Body of pancreas (tissue), 4 donors: ENCODE results near the gene CTNNB1. TPM values are rescaled to one million over a fixed set of nuclear protein-coding genes. Genes with fewer than 3 reads are reported as not detected.

ENCODE experiments used
- ATAC-seq: fragments of 150-250 bp; one replicate; pipeline ENCODE4 v1.9.1; 2016
- DNase-seq, 4 donors: peaks; one replicate each; pipeline ENCODE4 v3.0.0-alpha.2; 2019
- H3K27ac ChIP-seq, 4 donors: fragments of 200-600 bp; sonication (generic); 1 replicate in 3 of 4; 2 replicates in 1 of 4; pipeline versions ENCODE4 v1.5.1 to v1.6.1; 2016 to 2019; ENCODE audit warnings: mild to moderate bottlenecking in 1 of 4, mixed read lengths in 1 of 4, moderate library complexity in 1 of 4
- H3K27me3 ChIP-seq, 2 donors: fragments of 200-600 bp; sonication (generic); one replicate each; pipeline ENCODE4 v1.6.0; 2016; ENCODE audit warnings: mild to moderate bottlenecking in 1 of 2
- H3K36me3 ChIP-seq, 2 donors: fragments of 200-600 bp; sonication (generic); replicated peaks in 1 of 2; 2 replicates each; pipeline ENCODE4 v1.5.1; 2016; ENCODE audit warnings: low read depth in 2 of 2; ENCODE audit not compliant: insufficient read depth in 1 of 2
- H3K4me1 ChIP-seq: fragments of 200-600 bp; sonication (generic); one replicate; pipeline ENCODE4 v1.6.0; 2016
- H3K4me3 ChIP-seq, 2 donors: fragments of 200-600 bp; sonication (generic); 1 replicate in 1 of 2; 2 replicates in 1 of 2; pipeline ENCODE4 v1.5.1; 2016 to 2019
- H3K9me3 ChIP-seq, 3 donors: fragments of 200-600 bp; sonication (generic); 1 replicate in 2 of 3; 2 replicates in 1 of 3; pipeline ENCODE4 v1.5.1; 2016
- POLR2A ChIP-seq, 3 donors: fragments of 450-650 bp; IDR thresholded peaks; one replicate each; pipeline ENCODE4 v1.6.1; 2016; ENCODE audit warnings: antibody characterized with exemption in 3 of 3, mild to moderate bottlenecking in 2 of 3
- WGBS, 2 donors: methylation state at CpG; one replicate each; pipeline ENCODE4 v1.1.5; 2017; 5-methylcytosine and 5-hydroxymethylcytosine counted together
- intact Hi-C: fragments of 100-400 bp; cut with DNase I; formaldehyde crosslinking; loops from one replicate; pipeline ENCODE4 v1.15.1; 2023
- total RNA-seq, 2 donors: library from RNA; depleted of rRNA; stranded (reverse); fragments of >200 nt; gene quantifications; one replicate each; pipeline ENCODE4 v1.1.0, GENCODE V29; 2016
- TF ChIP-seq, protein P1 (sequence below), 7 experiments: fragments of 450-650 bp in 4 of 7; fragments of 200-600 bp in 3 of 7; sonication (generic) in 3 of 7; IDR thresholded peaks; one replicate each; pipeline ENCODE4 v1.5.1; 2016 to 2019; ENCODE audit warnings: antibody characterized with exemption in 7 of 7

CTNNB1 gene
- total RNA-seq, 2 donors from 2014 or later: 144 to 266 TPM

GRCh38 chr3:41234823-41235721 lies 35.8 kb downstream of the CTNNB1 start:
- ATAC-seq: no peak
- no peak overlapping the region for H3K27ac ChIP-seq
- intact Hi-C loops: no loop called here
- H3K27me3 ChIP-seq: no peaks in the 10 kb centered on the region
- DNase-seq: no peak
- H3K4me1 ChIP-seq: no peaks in the 10 kb centered on the region
- TF ChIP-seq, protein P1, sequence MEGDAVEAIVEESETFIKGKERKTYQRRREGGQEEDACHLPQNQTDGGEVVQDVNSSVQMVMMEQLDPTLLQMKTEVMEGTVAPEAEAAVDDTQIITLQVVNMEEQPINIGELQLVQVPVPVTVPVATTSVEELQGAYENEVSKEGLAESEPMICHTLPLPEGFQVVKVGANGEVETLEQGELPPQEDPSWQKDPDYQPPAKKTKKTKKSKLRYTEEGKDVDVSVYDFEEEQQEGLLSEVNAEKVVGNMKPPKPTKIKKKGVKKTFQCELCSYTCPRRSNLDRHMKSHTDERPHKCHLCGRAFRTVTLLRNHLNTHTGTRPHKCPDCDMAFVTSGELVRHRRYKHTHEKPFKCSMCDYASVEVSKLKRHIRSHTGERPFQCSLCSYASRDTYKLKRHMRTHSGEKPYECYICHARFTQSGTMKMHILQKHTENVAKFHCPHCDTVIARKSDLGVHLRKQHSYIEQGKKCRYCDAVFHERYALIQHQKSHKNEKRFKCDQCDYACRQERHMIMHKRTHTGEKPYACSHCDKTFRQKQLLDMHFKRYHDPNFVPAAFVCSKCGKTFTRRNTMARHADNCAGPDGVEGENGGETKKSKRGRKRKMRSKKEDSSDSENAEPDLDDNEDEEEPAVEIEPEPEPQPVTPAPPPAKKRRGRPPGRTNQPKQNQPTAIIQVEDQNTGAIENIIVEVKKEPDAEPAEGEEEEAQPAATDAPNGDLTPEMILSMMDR (IDR thresholded peaks at IDR 0.05): no peak
- no peak for TF ChIP-seq POLR2A (IDR thresholded peaks at IDR 0.05)
- 59 to 66% methylated on average over 6 of the region's 6 CpGs for WGBS, 2 donors
- peaks cover 9 to 55% of the 10 kb centered on the region in 2 donors for H3K36me3 ChIP-seq
- H3K9me3 ChIP-seq: no peaks in the 10 kb centered on the region
- no peak overlapping the region for H3K4me3 ChIP-seq

DNA sequence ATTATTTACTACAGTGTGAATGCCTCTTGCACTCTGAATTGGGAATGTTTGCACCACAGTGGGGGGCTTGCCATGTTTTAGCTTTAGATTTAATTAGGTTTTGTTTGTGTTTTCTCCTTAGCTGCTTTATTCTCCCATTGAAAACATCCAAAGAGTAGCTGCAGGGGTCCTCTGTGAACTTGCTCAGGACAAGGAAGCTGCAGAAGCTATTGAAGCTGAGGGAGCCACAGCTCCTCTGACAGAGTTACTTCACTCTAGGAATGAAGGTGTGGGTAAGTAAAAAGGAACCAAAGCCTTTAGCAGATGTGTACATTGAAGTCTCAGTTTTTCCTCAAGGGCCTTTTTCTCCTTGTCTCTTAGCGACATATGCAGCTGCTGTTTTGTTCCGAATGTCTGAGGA lies 36.9 kb downstream of the CTNNB1 start:
- no peak for ATAC-seq
- Histone ChIP-seq H3K9me3 (no peaks in the 10 kb centered on the region), H3K27me3 (no peaks in the 10 kb centered on the region), H3K36me3 (peaks cover 9 to 56% of the 10 kb centered on the region in 2 donors), H3K4me3 (no peak overlapping the region), H3K4me1 (no peaks in the 10 kb centered on the region), H3K27ac (no peak overlapping the region)
- intact Hi-C loops: no loop called here
- WGBS, 2 donors: 87 to 91% methylated on average over 2 of the region's 2 CpGs
- no peak for TF ChIP-seq POLR2A (IDR thresholded peaks at IDR 0.05)
- TF ChIP-seq, protein P1 (IDR thresholded peaks at IDR 0.05): no peak
- DNase-seq: no peak

DNA sequence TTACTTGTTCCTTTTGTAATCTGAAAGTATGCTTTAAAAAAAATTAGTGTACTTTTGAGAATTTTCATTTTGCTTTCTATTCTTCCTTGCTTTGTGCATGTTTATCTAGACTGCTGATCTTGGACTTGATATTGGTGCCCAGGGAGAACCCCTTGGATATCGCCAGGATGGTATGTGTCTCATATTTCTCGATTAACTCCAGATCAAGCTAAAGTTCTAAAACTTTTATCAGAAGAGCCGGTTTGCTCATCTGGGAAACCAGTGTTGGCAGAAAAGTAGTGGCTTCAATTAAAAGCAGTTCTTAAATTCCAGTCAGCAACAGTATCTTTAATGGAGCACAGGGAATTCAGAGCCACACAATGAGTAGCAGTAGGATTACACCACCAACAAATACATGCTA lies 38.6 kb downstream of the CTNNB1 start:
- intact Hi-C loops: no loop called here
- WGBS, 2 donors: 87 to 88% methylated on average over 3 of the region's 3 CpGs
- Histone ChIP-seq H3K4me3 (no peak overlapping the region), H3K4me1 (no peaks in the 10 kb centered on the region), H3K27ac (no peak overlapping the region), H3K36me3 (peaks cover 9 to 51% of the 10 kb centered on the region in 2 donors), H3K9me3 (no peaks in the 10 kb centered on the region), H3K27me3 (no peaks in the 10 kb centered on the region)
- no peak for TF ChIP-seq POLR2A (IDR thresholded peaks at IDR 0.05)
- TF ChIP-seq, protein P1 (IDR thresholded peaks at IDR 0.05): no peak
- no peak for DNase-seq
- no peak for ATAC-seq

DNA sequence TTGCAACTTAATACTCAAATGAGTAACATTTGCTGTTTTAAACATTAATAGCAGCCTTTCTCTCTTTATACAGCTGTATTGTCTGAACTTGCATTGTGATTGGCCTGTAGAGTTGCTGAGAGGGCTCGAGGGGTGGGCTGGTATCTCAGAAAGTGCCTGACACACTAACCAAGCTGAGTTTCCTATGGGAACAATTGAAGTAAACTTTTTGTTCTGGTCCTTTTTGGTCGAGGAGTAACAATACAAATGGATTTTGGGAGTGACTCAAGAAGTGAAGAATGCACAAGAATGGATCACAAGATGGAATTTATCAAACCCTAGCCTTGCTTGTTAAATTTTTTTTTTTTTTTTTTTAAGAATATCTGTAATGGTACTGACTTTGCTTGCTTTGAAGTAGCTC lies 40.3 kb downstream of the CTNNB1 start:
- no peaks in the 10 kb centered on the region for H3K27me3 ChIP-seq
- H3K4me1 ChIP-seq: no peaks in the 10 kb centered on the region
- H3K27ac ChIP-seq: no peak overlapping the region
- DNase-seq: no peak
- ATAC-seq: no peak
- H3K36me3 ChIP-seq: peaks cover 5 to 41% of the 10 kb centered on the region in 2 donors
- H3K9me3 ChIP-seq: no peaks in the 10 kb centered on the region
- intact Hi-C loops: no loop called here
- no peak for TF ChIP-seq POLR2A (IDR thresholded peaks at IDR 0.05)
- TF ChIP-seq, protein P1 (IDR thresholded peaks at IDR 0.05): no peak
- 48 to 53% methylated on average over 2 of the region's 2 CpGs for WGBS, 2 donors
- H3K4me3 ChIP-seq: no peak overlapping the region

- WGBS, 2 donors: 81 to 88% methylated on average over 4 of the region's 4 CpGs
- DNase-seq (no peak), ATAC-seq (no peak)
- Histone ChIP-seq H3K36me3 (peaks cover 5 to 31% of the 10 kb centered on the region in 2 donors), H3K4me1 (no peaks in the 10 kb centered on the region), H3K27ac (no peak overlapping the region), H3K27me3 (no peaks in the 10 kb centered on the region), H3K4me3 (no peak overlapping the region), H3K9me3 (no peaks in the 10 kb centered on the region)
- TF ChIP-seq POLR2A (IDR thresholded peaks at IDR 0.05): no peak
- TF ChIP-seq, protein P1 (IDR thresholded peaks at IDR 0.05): no peak
- intact Hi-C loops: no loop called here
These were observed 41.9 kb downstream of the CTNNB1 start for GRCh38 chr3:41241161-41241560.
